Mucosa of gallbladder (tissue), 1 donor: Measurements from ENCODE around the gene USP17L29. TPM values are rescaled to one million over a fixed set of nuclear protein-coding genes. Genes with fewer than 3 reads are reported as not detected.
A peak's percentile ranks its signal among the peaks of the same experiment; 100 is the strongest.
"Not testable (repeated sequence)": the region's sequence is repeated elsewhere in the genome, so short reads cannot be mapped to it uniquely, and the experiment has no call there.

Source experiments
- DNase-seq: peaks from one replicate; pipeline ENCODE4 v3.0.0-alpha.2; 2020; ENCODE audit warnings: low spot score
- total RNA-seq: library from RNA; stranded (reverse); gene quantifications from one replicate; pipeline ENCODE4 v1.2.1, GENCODE V29; 2021
- donor health status: DM: no; HTN: no; CAD: no.

USP17L29 gene, protein sequence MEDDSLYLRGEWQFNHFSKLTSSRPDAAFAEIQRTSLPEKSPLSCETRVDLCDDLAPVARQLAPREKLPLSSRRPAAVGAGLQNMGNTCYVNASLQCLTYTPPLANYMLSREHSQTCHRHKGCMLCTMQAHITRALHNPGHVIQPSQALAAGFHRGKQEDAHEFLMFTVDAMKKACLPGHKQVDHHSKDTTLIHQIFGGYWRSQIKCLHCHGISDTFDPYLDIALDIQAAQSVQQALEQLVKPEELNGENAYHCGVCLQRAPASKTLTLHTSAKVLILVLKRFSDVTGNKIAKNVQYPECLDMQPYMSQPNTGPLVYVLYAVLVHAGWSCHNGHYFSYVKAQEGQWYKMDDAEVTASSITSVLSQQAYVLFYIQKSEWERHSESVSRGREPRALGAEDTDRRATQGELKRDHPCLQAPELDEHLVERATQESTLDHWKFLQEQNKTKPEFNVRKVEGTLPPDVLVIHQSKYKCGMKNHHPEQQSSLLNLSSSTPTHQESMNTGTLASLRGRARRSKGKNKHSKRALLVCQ
- not detected for total RNA-seq

DNA sequence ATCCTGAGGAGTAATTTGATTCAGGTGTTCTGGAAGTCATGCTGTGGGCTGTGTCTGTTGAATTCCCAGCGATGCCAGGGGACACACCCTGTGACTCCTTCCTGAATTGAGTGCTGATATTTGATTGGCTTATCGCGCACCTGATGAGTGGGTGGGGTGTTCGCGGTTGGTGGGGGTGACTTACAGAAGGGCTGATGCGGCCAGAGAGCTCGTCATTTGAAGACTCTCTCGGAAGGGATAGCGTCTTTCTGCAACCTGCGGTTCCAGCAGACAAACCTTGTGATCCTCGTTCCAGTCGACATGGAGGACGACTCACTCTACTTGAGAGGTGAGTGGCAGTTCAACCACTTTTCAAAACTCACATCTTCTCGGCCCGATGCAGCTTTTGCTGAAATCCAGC, at the start of gene USP17L29:
USP17L29 (plus strand) TSS at position 301 of the 400 bp plus-strand sequence; CDS start at position 301, 0 bp downstream.
- not testable (repeated sequence) for DNase-seq

DNA sequence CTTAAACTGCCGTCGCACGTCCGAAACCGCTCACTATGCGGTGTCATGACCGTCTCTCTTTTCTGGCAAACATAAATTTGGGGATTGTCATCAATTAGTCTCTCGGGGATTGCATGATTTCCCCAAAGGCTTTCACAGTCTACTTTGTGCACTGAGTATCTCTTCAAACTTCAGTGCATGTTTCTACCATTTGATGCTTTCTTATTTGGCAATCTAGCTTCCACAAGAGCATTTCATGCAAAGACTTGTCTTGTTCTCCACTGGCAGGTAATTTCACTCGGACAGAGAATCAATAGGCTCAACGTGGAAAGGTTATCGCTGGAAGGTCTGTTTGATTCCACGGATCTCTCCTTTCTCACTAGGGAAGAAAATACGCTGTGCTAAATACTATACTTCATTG, 29.2 kb upstream of the USP17L29 start:
- not testable (repeated sequence) for DNase-seq

DNA sequence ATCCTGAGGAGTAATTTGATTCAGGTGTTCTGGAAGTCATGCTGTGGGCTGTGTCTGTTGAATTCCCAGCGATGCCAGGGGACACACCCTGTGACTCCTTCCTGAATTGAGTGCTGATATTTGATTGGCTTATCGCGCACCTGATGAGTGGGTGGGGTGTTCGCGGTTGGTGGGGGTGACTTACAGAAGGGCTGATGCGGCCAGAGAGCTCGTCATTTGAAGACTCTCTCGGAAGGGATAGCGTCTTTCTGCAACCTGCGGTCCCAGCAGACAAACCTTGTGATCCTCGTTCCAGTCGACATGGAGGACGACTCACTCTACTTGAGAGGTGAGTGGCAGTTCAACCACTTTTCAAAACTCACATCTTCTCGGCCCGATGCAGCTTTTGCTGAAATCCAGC, 28.6 kb upstream of the USP17L29 start, which contains the start of gene USP17L24:
USP17L24 (plus strand) TSS at position 301 of the 400 bp plus-strand sequence; CDS start at position 301, 0 bp downstream.
- DNase-seq = not testable (repeated sequence)

DNA sequence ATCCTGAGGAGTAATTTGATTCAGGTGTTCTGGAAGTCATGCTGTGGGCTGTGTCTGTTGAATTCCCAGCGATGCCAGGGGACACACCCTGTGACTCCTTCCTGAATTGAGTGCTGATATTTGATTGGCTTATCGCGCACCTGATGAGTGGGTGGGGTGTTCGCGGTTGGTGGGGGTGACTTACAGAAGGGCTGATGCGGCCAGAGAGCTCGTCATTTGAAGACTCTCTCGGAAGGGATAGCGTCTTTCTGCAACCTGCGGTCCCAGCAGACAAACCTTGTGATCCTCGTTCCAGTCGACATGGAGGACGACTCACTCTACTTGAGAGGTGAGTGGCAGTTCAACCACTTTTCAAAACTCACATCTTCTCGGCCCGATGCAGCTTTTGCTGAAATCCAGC, 23.8 kb upstream of the USP17L29 start, which contains the start of gene USP17L25:
USP17L25 (plus strand) TSS at position 301 of the 400 bp plus-strand sequence; CDS start at position 301, 0 bp downstream.
- not testable (repeated sequence) for DNase-seq

DNA sequence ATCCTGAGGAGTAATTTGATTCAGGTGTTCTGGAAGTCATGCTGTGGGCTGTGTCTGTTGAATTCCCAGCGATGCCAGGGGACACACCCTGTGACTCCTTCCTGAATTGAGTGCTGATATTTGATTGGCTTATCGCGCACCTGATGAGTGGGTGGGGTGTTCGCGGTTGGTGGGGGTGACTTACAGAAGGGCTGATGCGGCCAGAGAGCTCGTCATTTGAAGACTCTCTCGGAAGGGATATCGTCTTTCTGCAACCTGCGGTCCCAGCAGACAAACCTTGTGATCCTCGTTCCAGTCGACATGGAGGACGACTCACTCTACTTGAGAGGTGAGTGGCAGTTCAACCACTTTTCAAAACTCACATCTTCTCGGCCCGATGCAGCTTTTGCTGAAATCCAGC, 19.1 kb upstream of the USP17L29 start, which contains the start of gene USP17L26:
USP17L26 (plus strand) TSS at position 301 of the 400 bp plus-strand sequence; CDS start at position 301, 0 bp downstream.
- not testable (repeated sequence) for DNase-seq

DNA sequence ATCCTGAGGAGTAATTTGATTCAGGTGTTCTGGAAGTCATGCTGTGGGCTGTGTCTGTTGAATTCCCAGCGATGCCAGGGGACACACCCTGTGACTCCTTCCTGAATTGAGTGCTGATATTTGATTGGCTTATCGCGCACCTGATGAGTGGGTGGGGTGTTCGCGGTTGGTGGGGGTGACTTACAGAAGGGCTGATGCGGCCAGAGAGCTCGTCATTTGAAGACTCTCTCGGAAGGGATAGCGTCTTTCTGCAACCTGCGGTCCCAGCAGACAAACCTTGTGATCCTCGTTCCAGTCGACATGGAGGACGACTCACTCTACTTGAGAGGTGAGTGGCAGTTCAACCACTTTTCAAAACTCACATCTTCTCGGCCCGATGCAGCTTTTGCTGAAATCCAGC, 14.3 kb upstream of the USP17L29 start, which contains the start of gene USP17L5:
USP17L5 (plus strand) TSS at position 301 of the 400 bp plus-strand sequence; CDS start at position 301, 0 bp downstream.
- DNase-seq = not testable (repeated sequence)

DNA sequence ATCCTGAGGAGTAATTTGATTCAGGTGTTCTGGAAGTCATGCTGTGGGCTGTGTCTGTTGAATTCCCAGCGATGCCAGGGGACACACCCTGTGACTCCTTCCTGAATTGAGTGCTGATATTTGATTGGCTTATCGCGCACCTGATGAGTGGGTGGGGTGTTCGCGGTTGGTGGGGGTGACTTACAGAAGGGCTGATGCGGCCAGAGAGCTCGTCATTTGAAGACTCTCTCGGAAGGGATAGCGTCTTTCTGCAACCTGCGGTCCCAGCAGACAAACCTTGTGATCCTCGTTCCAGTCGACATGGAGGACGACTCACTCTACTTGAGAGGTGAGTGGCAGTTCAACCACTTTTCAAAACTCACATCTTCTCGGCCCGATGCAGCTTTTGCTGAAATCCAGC, 9.6 kb upstream of the USP17L29 start, which contains the start of gene USP17L27:
USP17L27 (plus strand) TSS at position 301 of the 400 bp plus-strand sequence; CDS start at position 301, 0 bp downstream.
- DNase-seq = not testable (repeated sequence)

DNA sequence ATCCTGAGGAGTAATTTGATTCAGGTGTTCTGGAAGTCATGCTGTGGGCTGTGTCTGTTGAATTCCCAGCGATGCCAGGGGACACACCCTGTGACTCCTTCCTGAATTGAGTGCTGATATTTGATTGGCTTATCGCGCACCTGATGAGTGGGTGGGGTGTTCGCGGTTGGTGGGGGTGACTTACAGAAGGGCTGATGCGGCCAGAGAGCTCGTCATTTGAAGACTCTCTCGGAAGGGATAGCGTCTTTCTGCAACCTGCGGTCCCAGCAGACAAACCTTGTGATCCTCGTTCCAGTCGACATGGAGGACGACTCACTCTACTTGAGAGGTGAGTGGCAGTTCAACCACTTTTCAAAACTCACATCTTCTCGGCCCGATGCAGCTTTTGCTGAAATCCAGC, 4.8 kb upstream of the USP17L29 start, which contains the start of gene USP17L28:
USP17L28 (plus strand) TSS at position 301 of the 400 bp plus-strand sequence; CDS start at position 301, 0 bp downstream.
- not testable (repeated sequence) for DNase-seq

DNA sequence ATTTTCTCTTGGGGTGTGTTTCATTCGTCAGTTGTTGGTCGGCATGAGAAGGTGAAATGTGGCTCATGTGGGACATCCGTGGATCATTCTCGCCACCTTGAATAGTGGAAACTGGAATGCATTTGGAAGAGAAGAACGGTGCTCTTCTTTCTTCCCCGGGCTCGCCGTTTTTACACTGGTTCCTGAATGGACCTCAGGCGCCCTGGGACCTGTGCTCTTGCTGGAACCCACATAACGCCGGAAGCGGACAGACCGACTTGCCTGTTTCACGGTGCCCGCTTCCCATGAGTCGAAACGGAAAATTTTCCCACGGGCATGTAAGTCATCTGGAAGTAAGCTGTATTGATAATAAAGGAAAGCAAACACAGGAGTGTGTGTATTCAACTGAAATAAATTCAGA, 2.6 kb upstream of the USP17L29 start:
- DNase-seq = not testable (repeated sequence)

DNA sequence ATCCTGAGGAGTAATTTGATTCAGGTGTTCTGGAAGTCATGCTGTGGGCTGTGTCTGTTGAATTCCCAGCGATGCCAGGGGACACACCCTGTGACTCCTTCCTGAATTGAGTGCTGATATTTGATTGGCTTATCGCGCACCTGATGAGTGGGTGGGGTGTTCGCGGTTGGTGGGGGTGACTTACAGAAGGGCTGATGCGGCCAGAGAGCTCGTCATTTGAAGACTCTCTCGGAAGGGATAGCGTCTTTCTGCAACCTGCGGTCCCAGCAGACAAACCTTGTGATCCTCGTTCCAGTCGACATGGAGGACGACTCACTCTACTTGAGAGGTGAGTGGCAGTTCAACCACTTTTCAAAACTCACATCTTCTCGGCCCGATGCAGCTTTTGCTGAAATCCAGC, 9.4 kb downstream of the USP17L29 start, which contains the start of gene USP17L30:
USP17L30 (plus strand) TSS at position 301 of the 400 bp plus-strand sequence; CDS start at position 301, 0 bp downstream.
- DNase-seq = not testable (repeated sequence)

DNA sequence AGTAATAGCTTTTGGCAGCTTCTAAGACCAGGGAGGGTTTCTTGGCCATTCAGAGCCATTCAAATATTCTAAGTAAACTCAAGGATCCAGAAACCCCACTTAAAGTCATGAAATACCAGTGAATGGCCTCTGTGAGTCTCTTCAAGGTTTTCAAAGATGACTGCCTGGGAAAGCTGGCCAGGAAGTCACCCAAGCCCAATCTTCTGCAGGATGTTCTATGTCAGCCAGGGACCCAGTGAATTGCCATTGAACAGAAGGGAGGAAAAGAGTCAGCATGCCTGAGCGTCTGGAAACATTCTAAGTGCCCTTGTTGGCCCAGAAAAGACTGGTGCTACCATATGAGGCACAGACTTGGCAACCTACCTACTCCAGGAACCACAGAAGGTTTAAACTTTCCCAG, 26.4 kb downstream of the USP17L29 start:
- not testable (repeated sequence) for DNase-seq

DNA sequence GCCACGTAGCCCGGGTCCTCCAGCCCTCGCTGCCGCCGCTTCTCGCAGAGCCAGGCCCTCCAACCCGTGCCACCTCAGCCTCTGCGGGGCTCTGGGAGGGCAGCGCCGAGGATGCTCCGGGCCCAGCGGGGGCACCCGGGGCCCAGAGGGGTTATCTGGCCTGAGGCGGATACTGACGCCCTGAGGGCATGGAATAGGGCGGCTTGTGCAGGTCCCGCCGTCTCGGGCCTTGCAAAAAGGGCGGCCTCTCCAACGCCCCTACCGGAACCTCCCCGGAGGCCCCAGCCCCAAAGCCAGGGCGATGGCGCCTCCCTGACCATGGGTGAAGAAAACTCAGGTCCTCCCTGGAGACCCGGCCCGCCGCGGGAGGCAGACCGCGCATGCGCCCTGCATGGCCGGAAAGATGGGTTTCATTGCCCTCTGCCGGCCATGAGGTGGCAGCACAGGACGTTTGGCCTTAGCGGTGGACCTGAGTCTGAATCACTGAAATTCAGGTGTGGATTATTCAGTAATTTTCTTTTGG, 27.6 kb downstream of the USP17L29 start:
- DNase-seq = peak; percentile 31

DNA sequence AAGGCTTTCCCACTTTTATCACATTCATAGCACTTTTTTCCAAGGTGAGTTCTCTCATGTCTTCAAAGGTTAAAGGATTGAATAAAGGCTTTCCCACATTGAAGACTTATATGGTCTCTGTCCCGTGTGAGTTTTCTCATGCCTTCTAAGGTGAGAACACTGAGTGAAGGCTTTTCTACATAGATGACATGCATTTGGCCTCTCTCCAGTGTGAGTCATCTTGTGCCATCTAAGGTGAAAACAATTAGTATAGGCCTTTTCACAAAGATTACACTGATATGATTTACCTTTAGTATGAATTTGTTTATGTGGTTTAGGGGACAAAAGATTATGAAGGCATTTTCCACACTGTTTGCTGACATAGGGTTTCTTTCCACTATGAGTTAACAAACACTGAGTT, 30.7 kb downstream of the USP17L29 start:
- DNase-seq = no peak

DNA sequence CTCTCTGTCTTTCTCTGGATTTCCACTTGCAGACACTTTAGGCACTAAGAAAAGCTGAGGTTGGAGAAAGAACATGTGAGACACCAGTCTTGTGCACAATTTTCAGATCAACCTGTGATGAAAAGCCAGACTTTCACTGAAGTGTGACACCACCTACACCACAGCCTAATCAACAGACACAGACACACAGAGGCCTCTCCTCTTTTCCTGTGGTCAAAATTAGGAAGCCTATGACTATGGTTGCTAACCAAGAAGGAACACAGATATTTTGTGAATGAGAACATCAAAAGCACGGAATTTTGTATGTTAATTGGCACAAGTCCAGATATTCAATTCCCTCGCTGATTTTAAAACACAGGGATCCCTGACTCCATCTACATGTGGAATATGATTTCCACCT, 35.6 kb downstream of the USP17L29 start:
- DNase-seq = not testable (repeated sequence)

Other genes with a start within 250 kb of the USP17L29 start
- not detected for gene FAM90A26, start 183.2 kb upstream of the USP17L29 start, total RNA-seq
- gene USP17L10, start 143.0 kb upstream of the USP17L29 start, total RNA-seq = not detected
- not detected for gene USP17L11, start 138.2 kb upstream of the USP17L29 start, total RNA-seq
- gene USP17L12, start 133.5 kb upstream of the USP17L29 start, total RNA-seq = not detected
- gene USP17L13, start 128.7 kb upstream of the USP17L29 start, total RNA-seq = not detected
- not detected for gene USP17L15, start 119.3 kb upstream of the USP17L29 start, total RNA-seq
- gene USP17L17, start 109.8 kb upstream of the USP17L29 start, total RNA-seq = not detected
- gene USP17L18, start 105.0 kb upstream of the USP17L29 start, total RNA-seq = not detected
- gene USP17L19, start 100.3 kb upstream of the USP17L29 start, total RNA-seq = not detected
- gene USP17L20, start 95.5 kb upstream of the USP17L29 start, total RNA-seq = not detected
- gene USP17L21, start 90.8 kb upstream of the USP17L29 start, total RNA-seq = not detected
- gene USP17L22, start 86.0 kb upstream of the USP17L29 start, total RNA-seq = not detected
- gene USP17L24, start 28.5 kb upstream of the USP17L29 start, total RNA-seq = not detected
- not detected for gene USP17L25, start 23.7 kb upstream of the USP17L29 start, total RNA-seq
- not detected for gene USP17L26, start 19.0 kb upstream of the USP17L29 start, total RNA-seq
- gene USP17L5, start 14.2 kb upstream of the USP17L29 start, total RNA-seq = not detected
- not detected for gene USP17L27, start 9.5 kb upstream of the USP17L29 start, total RNA-seq
- not detected for gene USP17L28, start 4.7 kb upstream of the USP17L29 start, total RNA-seq
- not detected for gene USP17L30, start 9.5 kb downstream of the USP17L29 start, total RNA-seq
- gene DEFB131A, start 90.8 kb downstream of the USP17L29 start, total RNA-seq = not detected